Measurements from ENCODE around the gene SPEG.

DNA sequence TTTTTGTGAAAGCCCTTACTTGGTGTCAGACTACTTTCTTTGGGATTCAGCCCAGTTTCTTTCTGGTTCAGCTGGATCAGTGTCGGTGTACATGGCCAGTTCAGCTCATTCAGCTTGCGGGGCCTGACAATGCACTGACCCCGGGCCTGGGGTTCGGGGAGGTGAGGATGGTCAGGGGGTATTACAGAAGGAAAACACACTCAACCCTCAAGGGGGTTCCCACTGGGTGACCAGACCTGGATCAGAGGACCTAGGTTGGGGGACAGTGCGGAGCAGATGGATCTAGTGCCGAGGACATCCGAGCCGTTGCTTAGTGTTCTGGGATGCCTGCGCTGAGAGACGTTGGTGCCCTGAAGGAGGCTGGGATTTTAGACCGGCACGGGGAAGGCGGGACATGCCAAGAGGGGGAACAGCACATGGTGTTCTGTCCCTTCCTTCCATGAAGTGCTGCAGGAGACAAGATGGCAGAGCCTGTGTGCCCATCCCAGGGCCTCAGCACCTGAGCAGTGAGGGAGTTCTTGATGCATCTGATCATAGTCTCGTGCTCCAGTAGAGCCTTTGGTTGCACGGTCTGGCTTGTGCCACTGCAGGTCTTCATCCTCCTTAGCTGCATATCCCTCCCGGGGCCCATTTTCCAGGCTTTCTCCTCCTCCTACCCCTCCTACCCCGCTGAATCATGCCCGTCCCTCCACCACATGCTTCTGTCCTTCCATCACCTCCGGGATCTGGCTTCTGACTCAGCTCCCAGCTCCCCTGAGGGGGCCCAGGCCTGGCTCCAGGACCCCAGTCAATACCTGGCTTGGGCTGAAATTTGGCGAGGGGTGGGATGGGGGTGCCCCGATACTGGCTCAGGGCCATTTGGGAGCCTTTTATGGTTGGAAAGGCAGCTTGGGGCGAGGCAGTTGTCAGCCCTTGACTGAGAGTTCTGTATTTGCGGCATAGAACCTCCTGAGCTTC, 18.0 kb downstream of the SPEG start:
- TF ChIP-seq SPI1 (IDR thresholded peaks at IDR 0.05; ENCODE audit: low read depth, low read length) (no peak), POLR2A (IDR thresholded peaks at IDR 0.05; ENCODE audit: low read depth, low read length) (no peak), PAX5 (IDR thresholded peaks at IDR 0.05; ENCODE audit: insufficient read depth, low read length, severe bottlenecking) (no peak)
